ENCODE data around the gene DIRAS1. TPM values are rescaled to one million over a fixed set of nuclear protein-coding genes. Genes with fewer than 3 reads are reported as not detected.

Gene DIRAS1
- total RNA-seq, 1 experiment from 2014 or later = 0.17 TPM

DNA sequence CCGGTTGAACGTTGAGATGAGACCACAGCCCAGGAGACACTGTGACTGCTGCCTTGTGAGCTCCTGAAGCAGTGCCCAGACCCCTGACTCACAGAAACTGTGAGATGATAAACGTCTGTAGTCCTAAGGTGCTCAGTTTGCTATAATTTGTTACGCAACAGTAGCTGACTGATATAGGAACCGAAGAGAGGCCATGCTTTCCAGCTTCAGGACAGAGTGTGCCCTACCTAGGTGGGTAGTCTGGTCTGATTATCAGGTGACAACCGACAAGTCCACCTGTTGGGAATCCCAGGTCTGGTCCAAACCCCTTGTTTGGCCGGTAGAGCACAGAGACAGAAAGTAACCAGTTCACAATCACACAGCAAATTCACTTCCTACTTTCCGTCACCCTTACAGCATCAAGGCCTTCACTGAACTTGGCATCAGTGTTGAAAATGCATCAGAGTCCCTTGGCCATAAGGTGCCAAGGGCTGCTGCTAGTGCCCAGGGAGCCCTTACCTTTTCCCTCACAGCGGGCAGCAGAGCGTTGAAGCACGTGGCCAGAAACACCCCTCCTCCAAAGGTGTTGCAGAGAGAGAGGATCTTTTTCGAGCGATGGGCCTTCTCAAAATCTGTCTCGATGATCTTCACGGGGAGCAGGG lies 15.5 kb upstream of the DIRAS1 start:
- CTCF ChIA-PET = interaction anchor here (0.6 kb wide), 1 partner anchor 511 kb away, joined by 3 read pairs; no protein-coding TSS in a partner anchor
- BruUV-seq (replicated peaks) = no TSS peak
- no peak overlapping the region for H3K27ac Mint-ChIP-seq (ENCODE audit: unreplicated experiment)

DNA sequence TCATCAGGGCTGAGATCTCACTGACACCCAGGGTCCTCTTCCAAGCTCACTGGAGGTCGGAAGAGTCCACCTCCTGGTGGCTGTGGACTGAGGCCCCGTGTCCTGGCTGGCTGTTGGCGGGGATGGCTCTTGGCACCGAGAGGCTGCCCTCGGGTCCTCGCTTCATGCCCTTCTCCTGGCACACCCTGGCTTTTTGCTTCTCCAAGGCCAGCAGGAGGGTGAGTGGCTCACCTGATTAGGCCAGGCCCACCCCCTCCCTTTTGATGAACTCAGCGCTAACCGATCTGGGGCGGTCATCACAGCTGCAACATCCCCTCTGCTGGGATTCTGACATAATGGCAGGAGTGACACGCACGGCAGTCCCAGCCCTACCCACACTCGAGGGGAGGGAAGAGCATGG lies 14.2 kb upstream of the DIRAS1 start:
- intact Hi-C loops (cut with micrococcal nuclease; ENCODE audit: unreplicated experiment) = no loop called here
- DNase-seq = no peak
- BruUV-seq (replicated peaks) = no TSS peak
- CTCF ChIA-PET = no interaction called here
- Mint-ChIP-seq H3K4me3 (ENCODE audit: low read depth, unreplicated experiment) (no peak overlapping the region), H3K9me3 (ENCODE audit: low read depth, unreplicated experiment) (no peaks in the 10 kb centered on the region), H3K36me3 (ENCODE audit: insufficient read depth, unreplicated experiment) (peaks cover 15% of the 10 kb centered on the region), H3K4me1 (ENCODE audit: low read depth, unreplicated experiment) (no peaks in the 10 kb centered on the region), H3K27me3 (ENCODE audit: unreplicated experiment) (no peaks in the 10 kb centered on the region), H3K27ac (ENCODE audit: unreplicated experiment) (no peak overlapping the region)
- TF ChIP-seq, protein P1, sequence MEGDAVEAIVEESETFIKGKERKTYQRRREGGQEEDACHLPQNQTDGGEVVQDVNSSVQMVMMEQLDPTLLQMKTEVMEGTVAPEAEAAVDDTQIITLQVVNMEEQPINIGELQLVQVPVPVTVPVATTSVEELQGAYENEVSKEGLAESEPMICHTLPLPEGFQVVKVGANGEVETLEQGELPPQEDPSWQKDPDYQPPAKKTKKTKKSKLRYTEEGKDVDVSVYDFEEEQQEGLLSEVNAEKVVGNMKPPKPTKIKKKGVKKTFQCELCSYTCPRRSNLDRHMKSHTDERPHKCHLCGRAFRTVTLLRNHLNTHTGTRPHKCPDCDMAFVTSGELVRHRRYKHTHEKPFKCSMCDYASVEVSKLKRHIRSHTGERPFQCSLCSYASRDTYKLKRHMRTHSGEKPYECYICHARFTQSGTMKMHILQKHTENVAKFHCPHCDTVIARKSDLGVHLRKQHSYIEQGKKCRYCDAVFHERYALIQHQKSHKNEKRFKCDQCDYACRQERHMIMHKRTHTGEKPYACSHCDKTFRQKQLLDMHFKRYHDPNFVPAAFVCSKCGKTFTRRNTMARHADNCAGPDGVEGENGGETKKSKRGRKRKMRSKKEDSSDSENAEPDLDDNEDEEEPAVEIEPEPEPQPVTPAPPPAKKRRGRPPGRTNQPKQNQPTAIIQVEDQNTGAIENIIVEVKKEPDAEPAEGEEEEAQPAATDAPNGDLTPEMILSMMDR (IDR thresholded peaks at IDR 0.05; ENCODE audit: unreplicated experiment) = no peak

More for the DNA sequence above, 15.5 kb upstream of the DIRAS1 start:
- no peak overlapping the region for H3K4me3 Mint-ChIP-seq (ENCODE audit: low read depth, unreplicated experiment)
- peaks cover 9% of the 10 kb centered on the region for H3K27me3 Mint-ChIP-seq (ENCODE audit: unreplicated experiment)
- TF ChIP-seq, protein P1 (IDR thresholded peaks at IDR 0.05; ENCODE audit: unreplicated experiment) = no peak
- H3K36me3 Mint-ChIP-seq (ENCODE audit: insufficient read depth, unreplicated experiment) = peaks cover 15% of the 10 kb centered on the region
- DNase-seq = no peak
- no peaks in the 10 kb centered on the region for H3K4me1 Mint-ChIP-seq (ENCODE audit: low read depth, unreplicated experiment)
- intact Hi-C loops (cut with micrococcal nuclease; ENCODE audit: unreplicated experiment) = no loop called here
- H3K9me3 Mint-ChIP-seq (ENCODE audit: low read depth, unreplicated experiment) = no peaks in the 10 kb centered on the region

DNA sequence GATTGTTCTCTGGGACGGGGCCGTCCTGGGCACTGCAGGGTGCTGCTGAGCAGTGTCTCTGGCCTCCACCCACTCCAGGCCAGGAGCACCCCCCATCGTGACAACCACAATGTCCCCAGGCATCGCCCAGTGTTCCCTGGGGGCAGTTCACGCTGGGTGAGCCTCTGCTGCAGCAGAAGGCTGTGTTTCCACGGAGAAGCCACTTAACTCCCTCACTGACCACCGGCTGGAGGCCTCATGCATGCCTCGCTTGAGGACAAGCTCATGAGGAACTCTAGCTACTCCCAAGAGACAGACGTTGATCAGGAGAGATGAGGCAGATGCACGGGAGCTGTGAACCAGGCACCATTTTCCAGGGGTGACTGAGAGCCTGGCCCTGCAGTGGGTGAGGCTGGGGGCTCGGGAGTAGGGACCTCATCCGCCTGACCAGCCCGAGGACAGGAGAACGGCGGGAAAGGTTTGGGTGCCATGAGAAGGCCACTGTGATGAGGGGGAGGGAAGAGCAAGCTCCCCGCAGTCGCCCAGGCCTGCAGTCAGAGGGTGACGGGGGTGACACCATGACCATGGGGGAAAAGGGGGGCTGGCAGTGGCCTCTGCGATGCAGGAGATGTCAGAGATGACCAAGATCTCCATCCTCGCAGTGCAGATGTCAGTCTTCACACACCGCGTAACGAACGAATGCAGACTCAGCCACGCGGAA lies 13.6 kb upstream of the DIRAS1 start:
- intact Hi-C loops (cut with micrococcal nuclease; ENCODE audit: unreplicated experiment) = no loop called here
- H3K27me3 Mint-ChIP-seq (ENCODE audit: unreplicated experiment) = no peaks in the 10 kb centered on the region
- no peaks in the 10 kb centered on the region for H3K9me3 Mint-ChIP-seq (ENCODE audit: low read depth, unreplicated experiment)
- H3K4me3 Mint-ChIP-seq (ENCODE audit: low read depth, unreplicated experiment) = no peak overlapping the region
- CTCF ChIA-PET = no interaction called here
- TF ChIP-seq, protein P1 (IDR thresholded peaks at IDR 0.05; ENCODE audit: unreplicated experiment) = no peak
- BruUV-seq (replicated peaks) = no TSS peak
- DNase-seq = no peak
- no peaks in the 10 kb centered on the region for H3K4me1 Mint-ChIP-seq (ENCODE audit: low read depth, unreplicated experiment)
- H3K27ac Mint-ChIP-seq (ENCODE audit: unreplicated experiment) = no peak overlapping the region
- peaks cover 8% of the 10 kb centered on the region for H3K36me3 Mint-ChIP-seq (ENCODE audit: insufficient read depth, unreplicated experiment)

DNA sequence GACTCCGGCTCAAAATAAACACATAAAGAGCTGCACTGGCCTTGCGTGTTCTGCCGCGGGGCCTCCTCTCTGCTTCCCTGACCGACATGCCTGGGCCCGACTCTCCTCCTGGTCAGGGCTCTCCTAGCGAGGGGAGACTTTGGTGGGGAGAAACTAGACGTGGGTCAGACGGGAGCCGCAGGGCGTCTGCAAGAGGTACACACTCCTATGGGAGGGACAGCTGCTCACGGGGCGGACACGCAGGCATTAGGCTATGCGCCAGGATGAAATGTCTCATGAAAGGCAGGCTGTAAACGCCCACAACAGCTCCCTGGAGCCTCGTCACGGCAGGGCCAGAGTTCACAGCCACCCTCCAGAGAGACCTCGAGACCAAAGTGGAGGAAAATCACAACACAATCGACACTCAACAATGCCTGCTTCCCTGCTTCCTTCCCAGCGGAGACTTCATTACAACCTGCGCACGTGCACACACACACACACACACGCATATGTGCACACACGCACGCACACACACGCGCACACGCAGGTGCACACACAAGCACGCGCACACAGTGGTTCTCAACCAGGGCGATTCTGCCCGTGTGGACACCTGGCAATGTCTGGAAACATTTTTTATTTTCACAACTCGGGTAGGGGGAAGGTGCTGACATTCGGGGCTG lies 12.9 kb upstream of the DIRAS1 start:
- no TSS peak for BruUV-seq (replicated peaks)
- intact Hi-C loops (cut with micrococcal nuclease; ENCODE audit: unreplicated experiment) = no loop called here
- Mint-ChIP-seq H3K27me3 (ENCODE audit: unreplicated experiment) (peaks cover under 1% of the 10 kb centered on the region), H3K36me3 (ENCODE audit: insufficient read depth, unreplicated experiment) (peaks cover 1% of the 10 kb centered on the region), H3K4me1 (ENCODE audit: low read depth, unreplicated experiment) (no peaks in the 10 kb centered on the region), H3K4me3 (ENCODE audit: low read depth, unreplicated experiment) (no peak overlapping the region), H3K27ac (ENCODE audit: unreplicated experiment) (no peak overlapping the region), H3K9me3 (ENCODE audit: low read depth, unreplicated experiment) (no peaks in the 10 kb centered on the region)
- TF ChIP-seq, protein P1 (IDR thresholded peaks at IDR 0.05; ENCODE audit: unreplicated experiment) = no peak
- CTCF ChIA-PET = interaction anchor here (0.6 kb wide), 1 partner anchor 11 kb away, joined by 3 read pairs; no protein-coding TSS in a partner anchor
- DNase-seq = no peak

Data from Calu3 (cell line).